Lower leg skin (tissue), 4 donors: ENCODE measurements around the gene MRPL9. TPM values are rescaled to one million over a fixed set of nuclear protein-coding genes. Genes with fewer than 3 reads are reported as not detected.

ENCODE experiments used
- DNase-seq, 2 donors: peaks; one replicate each; pipeline ENCODE4 v3.0.0-alpha.2; 2019; ENCODE audit warnings: low spot score in 2 of 2
- H3K4me3 ChIP-seq: fragments of 200-600 bp; sonication (generic); 2 replicates; pipeline ENCODE4 v1.5.1; 2017; ENCODE audit warnings: mild to moderate bottlenecking, low read depth; ENCODE audit not compliant: poor library complexity, severe bottlenecking
- CTCF ChIP-seq, 3 donors: fragments of 450-650 bp; IDR thresholded peaks; one replicate each; pipeline ENCODE4 v1.5.1; 2016; ENCODE audit warnings: antibody characterized with exemption in 3 of 3, mild to moderate bottlenecking in 3 of 3, moderate library complexity in 2 of 3
- POLR2A ChIP-seq, 2 donors: fragments of 450-650 bp; IDR thresholded peaks; one replicate each; pipeline ENCODE4 v1.6.1; 2016 to 2017; ENCODE audit warnings: antibody characterized with exemption in 2 of 2, mild to moderate bottlenecking in 1 of 2, moderate library complexity in 1 of 2
- WGBS, 2 donors: methylation state at CpG; one replicate each; pipeline ENCODE4 v1.1.5; 2018; 5-methylcytosine and 5-hydroxymethylcytosine counted together
- intact Hi-C: fragments of 100-400 bp; cut with DNase I; formaldehyde crosslinking; loops from one replicate; pipeline ENCODE4 v1.15.0; 2023; ENCODE audit warnings: low total_unique reads
- total RNA-seq, 4 donors: library from RNA; depleted of rRNA; stranded (reverse); fragments of >200 nt; gene quantifications; one replicate each; pipeline ENCODE4 v1.1.0, GENCODE V29; 2016

Gene MRPL9
- total RNA-seq, 4 donors from 2014 or later = 48.8 to 112 (median 66.4) TPM

GRCh38 chr1:151798571-151798970, 35.3 kb upstream of the MRPL9 start:
- TF ChIP-seq CTCF (IDR thresholded peaks at IDR 0.05) (no peak), POLR2A (IDR thresholded peaks at IDR 0.05) (no peak)
- intact Hi-C loops = no loop called here
- no peak for DNase-seq
- no peak overlapping the region for H3K4me3 ChIP-seq
- 90% methylated on average over 5 of the region's 5 CpGs for WGBS, 2 donors

GRCh38 chr1:151790940-151791651, 27.8 kb upstream of the MRPL9 start:
- no peak for DNase-seq
- WGBS, 2 donors = 1 to 2% methylated on average over 52 of the region's 52 CpGs

GRCh38 chr1:151790071-151790939, 27.0 kb upstream of the MRPL9 start, which contains the start of gene TDRKH:
TSS of gene TDRKH (minus strand) at chr1:151790500. CDS start at chr1:151783022, 7,478 bp downstream.
- H3K4me3 ChIP-seq = peak within 1 kb of the TSS; percentile 48
- peak in 1 of 3 donors; percentile 70 for TF ChIP-seq CTCF (IDR thresholded peaks at IDR 0.05)
- no peak for TF ChIP-seq POLR2A (IDR thresholded peaks at IDR 0.05)
- peak; percentile 97 to 100 for DNase-seq
- intact Hi-C loops = no loop called here
- 1% methylated on average over 57 to 58 of the region's 58 CpGs for WGBS, 2 donors

More at GRCh38 chr1:151790940-151791651, 27.8 kb upstream of the MRPL9 start:
- TF ChIP-seq CTCF (IDR thresholded peaks at IDR 0.05) = no peak
- TF ChIP-seq POLR2A (IDR thresholded peaks at IDR 0.05) = no peak
- peak overlapping the region; percentile 48 for H3K4me3 ChIP-seq
- intact Hi-C loops = no loop called here

- no peak for DNase-seq
- WGBS, 2 donors = 87 to 89% methylated on average over 3 of the region's 3 CpGs
- intact Hi-C loops = no loop called here
- TF ChIP-seq POLR2A (IDR thresholded peaks at IDR 0.05) (no peak), CTCF (IDR thresholded peaks at IDR 0.05) (no peak)
- no peak overlapping the region for H3K4me3 ChIP-seq
These were observed 24.4 kb upstream of the MRPL9 start for GRCh38 chr1:151787689-151788088.

- no peak for DNase-seq
- H3K4me3 ChIP-seq = no peak overlapping the region
- 64 to 73% methylated on average over 2 of the region's 2 CpGs for WGBS, 2 donors
- TF ChIP-seq CTCF (IDR thresholded peaks at IDR 0.05) (no peak), POLR2A (IDR thresholded peaks at IDR 0.05) (no peak)
- intact Hi-C loops = no loop called here
These were observed 20.5 kb upstream of the MRPL9 start for GRCh38 chr1:151783796-151784195.
